Right lobe of liver (tissue), 6 donors: ENCODE measurements around the gene KIRREL3. TPM values are rescaled to one million over a fixed set of nuclear protein-coding genes. Genes with fewer than 3 reads are reported as not detected.

ENCODE experiments used
- ATAC-seq, 4 donors: fragments of 200-7000 bp; cut with Tn5 transposase; one replicate each; pipeline ENCODE4 v1.9.1; 2020; ENCODE audit warnings: mild to moderate bottlenecking in 4 of 4, moderate library complexity in 4 of 4
- DNase-seq, 3 donors: peaks; one replicate each; pipeline ENCODE4 v3.0.0-alpha.2; 2020
- H3K27ac ChIP-seq, 3 donors: fragments of 200-600 bp; one replicate each; pipeline ENCODE4 v1.8.0; 2022
- H3K27me3 ChIP-seq, 2 donors: fragments of 200-600 bp; one replicate each; pipeline ENCODE4 v1.8.0; 2022
- H3K36me3 ChIP-seq, 4 donors: fragments of 200-600 bp; sonication (generic) in 1 of 4; one replicate each; pipeline versions ENCODE4 v1.5.1 to v1.8.0; 2017 to 2022; ENCODE audit warnings: control low read depth in 1 of 4
- H3K4me1 ChIP-seq, 4 donors: fragments of 200-600 bp; sonication (generic) in 1 of 4; one replicate each; pipeline versions ENCODE4 v1.5.1 to v1.8.0; 2017 to 2022; ENCODE audit warnings: control low read depth in 1 of 4
- H3K4me3 ChIP-seq, 3 donors: fragments of 200-600 bp; one replicate each; pipeline ENCODE4 v1.8.0; 2022
- H3K9me3 ChIP-seq, 4 donors: fragments of 200-600 bp; sonication (generic) in 1 of 4; one replicate each; pipeline versions ENCODE4 v1.5.1 to v1.8.0; 2017 to 2022; ENCODE audit warnings: control low read depth in 1 of 4
- CTCF ChIP-seq, 4 donors: fragments of 200-600 bp in 3 of 4; fragments of 450-650 bp in 1 of 4; IDR thresholded peaks; one replicate each; pipeline versions ENCODE4 v1.5.1 to v1.8.0; 2016 to 2022; ENCODE audit warnings: antibody characterized with exemption in 4 of 4, mild to moderate bottlenecking in 2 of 4
- POLR2A ChIP-seq: fragments of 450-650 bp; IDR thresholded peaks from one replicate; pipeline ENCODE4 v1.6.1; 2017; ENCODE audit warnings: antibody characterized with exemption, mild to moderate bottlenecking
- WGBS: methylation state at CpG from one replicate; pipeline ENCODE4 v1.1.6; 2018; ENCODE audit warnings: low coverage, low lambda C conversion rate; ENCODE audit not compliant: insufficient coverage; ENCODE audit errors: missing lambda C conversion rate; 5-methylcytosine and 5-hydroxymethylcytosine counted together
- intact Hi-C, 2 donors: fragments of 100-400 bp; cut with DNase I; formaldehyde crosslinking; loops; one replicate each; pipeline versions ENCODE4 v1.11.2 to v1.14.1; 2022
- total RNA-seq, 6 experiments: library from RNA; depleted of rRNA in 2 of 6; stranded (reverse); fragments of >200 nt in 2 of 6; fragmentation: NEBNext Ultra II Directional in 3 of 6; extraction: Animal tissue kit (Norgen Biotek cat#: 25700) in 3 of 6; gene quantifications; one replicate each; pipeline versions ENCODE4 v1.1.0 to v1.2.4, GENCODE V29; 2016 to 2023
- donor health status: DM: no; HTN: yes; CAD: no.
- donor health status: DM: no; HTN: no; CAD: no.
- donor health status: DM: no; HTN: no; CAD: no.
- donor health status: DM: no; HTN: yes; CAD: no.
- donor health status: DM: no; HTN: yes; CAD: no.

KIRREL3 gene
- total RNA-seq, 6 experiments from 2014 or later = not detected

- WGBS = 62% methylated on average over 4 of the region's 4 CpGs
- TF ChIP-seq POLR2A = no peak
- TF ChIP-seq CTCF (IDR thresholded peaks at IDR 0.05) = no peak
- no peaks in the 10 kb centered on the region for H3K36me3 ChIP-seq
Observed at GRCh38 chr11:126751242-126751641, 249.3 kb downstream of the KIRREL3 start.

GRCh38 chr11:126748793-126749192 is 251.8 kb downstream of the KIRREL3 start:
- Histone ChIP-seq H3K9me3 (no peaks in the 10 kb centered on the region), H3K27me3 (no peaks in the 10 kb centered on the region), H3K36me3 (no peaks in the 10 kb centered on the region), H3K27ac (no peak overlapping the region), H3K4me3 (no peak overlapping the region), H3K4me1 (no peaks in the 10 kb centered on the region)
- DNase-seq (no peak), ATAC-seq (no peak)
- intact Hi-C loops = no loop called here
- TF ChIP-seq POLR2A (no peak), CTCF (IDR thresholded peaks at IDR 0.05) (no peak)
- WGBS = 67% methylated on average over 3 of the region's 6 CpGs

More at GRCh38 chr11:126751242-126751641, 249.3 kb downstream of the KIRREL3 start:
- Histone ChIP-seq H3K4me3 (no peak overlapping the region), H3K9me3 (no peaks in the 10 kb centered on the region), H3K4me1 (no peaks in the 10 kb centered on the region), H3K27me3 (no peaks in the 10 kb centered on the region), H3K27ac (no peak overlapping the region)
- ATAC-seq (no peak), DNase-seq (no peak)
- intact Hi-C loops = no loop called here

- H3K9me3 ChIP-seq = no peaks in the 10 kb centered on the region
- no peaks in the 10 kb centered on the region for H3K27me3 ChIP-seq
- intact Hi-C loops = no loop called here
- no peaks in the 10 kb centered on the region for H3K36me3 ChIP-seq
- no peak for TF ChIP-seq POLR2A
- TF ChIP-seq CTCF (IDR thresholded peaks at IDR 0.05) = no peak
- H3K4me1 ChIP-seq = no peaks in the 10 kb centered on the region
- no peak for DNase-seq
- H3K4me3 ChIP-seq = no peak overlapping the region
- no peak overlapping the region for H3K27ac ChIP-seq
- WGBS = 68% methylated on average over 10 of the region's 17 CpGs
- peak in 1 of 4 donors; percentile 22 for ATAC-seq
Observed at GRCh38 chr11:126748100-126748791, 252.3 kb downstream of the KIRREL3 start.

- H3K4me1 ChIP-seq = no peaks in the 10 kb centered on the region
- DNase-seq (no peak), ATAC-seq (no peak)
- no peaks in the 10 kb centered on the region for H3K9me3 ChIP-seq
- H3K4me3 ChIP-seq = no peak overlapping the region
- H3K36me3 ChIP-seq = no peaks in the 10 kb centered on the region
- no peaks in the 10 kb centered on the region for H3K27me3 ChIP-seq
- 86% methylated on average over 9 of the region's 9 CpGs for WGBS
- no peak for TF ChIP-seq CTCF (IDR thresholded peaks at IDR 0.05)
- no peak for TF ChIP-seq POLR2A
- intact Hi-C loops = no loop called here
- no peak overlapping the region for H3K27ac ChIP-seq
Observed at GRCh38 chr11:126747315-126747714, 253.3 kb downstream of the KIRREL3 start.
